Measurements from ENCODE around the gene MRTFA. TPM values are rescaled to one million over a fixed set of nuclear protein-coding genes. Genes with fewer than 3 reads are reported as not detected.

MRTFA gene
- total RNA-seq, 1 experiment from 2014 or later: 44.7 TPM

DNA sequence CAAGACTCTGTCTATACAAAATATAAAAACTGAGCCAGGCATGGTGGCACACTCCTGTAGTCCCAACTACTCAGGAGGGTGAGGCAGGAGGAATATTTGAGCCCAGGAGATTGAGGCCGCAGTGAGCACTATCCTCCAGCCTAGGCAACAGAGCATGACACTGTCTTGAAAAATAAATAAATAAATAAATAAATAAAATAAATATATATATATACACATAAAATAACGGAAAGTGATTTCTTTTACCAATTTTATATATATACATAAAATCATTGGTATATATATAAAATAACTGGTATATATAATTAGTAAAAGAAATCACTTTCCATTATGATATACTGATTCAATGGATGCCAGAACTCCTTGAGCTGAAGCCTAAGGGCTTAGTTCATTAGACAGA lies 91.8 kb downstream of the MRTFA start:
- ChIA-PET CTCF (no interaction called here), POLR2A (ENCODE audit: unreplicated experiment) (no interaction called here)
- H3K79me2 ChIP-seq (ENCODE audit: low read depth): peaks cover 34% of the 10 kb centered on the region
- no TSS peak for BruUV-seq (replicated peaks)
- intact Hi-C loops (cut with micrococcal nuclease; ENCODE audit: unreplicated experiment): no loop called here
- H3K9me2 ChIP-seq (ENCODE audit: insufficient read depth): no peaks in the 10 kb centered on the region
- no peak overlapping the region for H3K27ac ChIP-seq
- H3K27me3 ChIP-seq (ENCODE audit: insufficient read depth, low read depth): no peaks in the 10 kb centered on the region
- no peak overlapping the region for H3K4me2 ChIP-seq
- no peak overlapping the region for H2AFZ ChIP-seq
- no peak overlapping the region for H3K4me3 ChIP-seq
- no peaks in the 10 kb centered on the region for H3K4me1 ChIP-seq (replicated peaks; ENCODE audit: insufficient read depth)
- DNase-seq: no peak
- H3K9me3 ChIP-seq (ENCODE audit: insufficient read depth, low read depth): no peaks in the 10 kb centered on the region
- H4K20me1 ChIP-seq (ENCODE audit: insufficient read depth): peaks cover 4% of the 10 kb centered on the region; the same call in 1 of the 2 replicates
- H3F3A ChIP-seq (ENCODE audit: insufficient read depth, low read depth): peaks cover 14% of the 10 kb centered on the region
- TF ChIP-seq CTCF (conservative IDR thresholded peaks at IDR 0.05) (no peak), EZH2 (IDR thresholded peaks at IDR 0.05; ENCODE audit: low read depth) (no peak)
- H3K36me3 ChIP-seq (ENCODE audit: low read depth): no peaks in the 10 kb centered on the region

DNA sequence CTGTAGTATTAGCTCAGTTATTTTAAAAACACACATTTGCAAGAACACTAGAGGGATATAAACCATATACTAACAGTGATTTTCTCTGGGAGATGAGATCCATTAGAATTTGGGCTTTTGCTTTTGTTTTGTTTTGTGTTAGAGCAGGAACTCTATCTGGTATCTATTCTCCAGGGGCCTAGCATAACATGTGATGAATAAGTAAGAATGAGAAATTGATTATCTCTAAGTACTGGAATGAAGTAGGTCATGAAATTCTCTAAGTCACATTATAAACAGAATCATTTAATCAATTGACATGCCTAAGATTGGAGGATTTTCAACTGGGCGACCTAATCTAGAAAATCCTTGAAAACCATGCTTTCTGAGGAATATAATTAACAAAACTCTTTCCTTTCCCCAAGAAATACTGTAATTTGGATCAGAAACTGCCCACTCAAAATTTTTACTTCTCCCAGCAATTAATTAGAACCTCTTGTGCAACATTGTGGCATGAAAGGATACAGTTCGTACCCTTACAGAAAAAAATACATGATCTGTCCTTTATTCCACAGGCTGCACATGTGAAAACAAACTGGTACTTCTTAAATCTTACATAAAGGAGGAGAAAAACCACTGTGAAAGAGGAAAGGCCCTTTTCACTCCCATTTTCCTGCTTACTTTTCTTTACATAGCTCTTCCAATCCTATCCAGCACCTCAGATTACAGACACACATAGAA lies 93.5 kb downstream of the MRTFA start:
- Histone ChIP-seq H2AFZ (no peak overlapping the region), H3F3A (ENCODE audit: insufficient read depth, low read depth) (peaks cover 7% of the 10 kb centered on the region), H3K4me3 (no peak overlapping the region), H3K4me1 (replicated peaks; ENCODE audit: insufficient read depth) (no peaks in the 10 kb centered on the region), H3K9me3 (ENCODE audit: insufficient read depth, low read depth) (no peaks in the 10 kb centered on the region), H3K4me2 (no peak overlapping the region), H3K27me3 (ENCODE audit: insufficient read depth, low read depth) (no peaks in the 10 kb centered on the region), H3K27ac (no peak overlapping the region), H3K9me2 (ENCODE audit: insufficient read depth) (no peaks in the 10 kb centered on the region), H4K20me1 (ENCODE audit: insufficient read depth) (peaks cover 4% of the 10 kb centered on the region; the same call in 1 of the 2 replicates), H3K79me2 (ENCODE audit: low read depth) (peaks cover 31% of the 10 kb centered on the region), H3K36me3 (ENCODE audit: low read depth) (no peaks in the 10 kb centered on the region)
- TF ChIP-seq CTCF (conservative IDR thresholded peaks at IDR 0.05): no peak
- no peak for TF ChIP-seq EZH2 (IDR thresholded peaks at IDR 0.05; ENCODE audit: low read depth)
- POLR2A ChIA-PET (ENCODE audit: unreplicated experiment): interaction anchor here (0.7 kb wide), 1 partner anchor 9 kb away, joined by 3 read pairs; no protein-coding TSS in a partner anchor
- intact Hi-C loops (cut with micrococcal nuclease; ENCODE audit: unreplicated experiment): no loop called here
- CTCF ChIA-PET: interaction anchor here (0.5 to 1.1 kb wide), 2 partner anchors 11 to 53 kb away, joined by 3 read pairs; no protein-coding TSS in a partner anchor
- no TSS peak for BruUV-seq (replicated peaks)
- no peak for DNase-seq

DNA sequence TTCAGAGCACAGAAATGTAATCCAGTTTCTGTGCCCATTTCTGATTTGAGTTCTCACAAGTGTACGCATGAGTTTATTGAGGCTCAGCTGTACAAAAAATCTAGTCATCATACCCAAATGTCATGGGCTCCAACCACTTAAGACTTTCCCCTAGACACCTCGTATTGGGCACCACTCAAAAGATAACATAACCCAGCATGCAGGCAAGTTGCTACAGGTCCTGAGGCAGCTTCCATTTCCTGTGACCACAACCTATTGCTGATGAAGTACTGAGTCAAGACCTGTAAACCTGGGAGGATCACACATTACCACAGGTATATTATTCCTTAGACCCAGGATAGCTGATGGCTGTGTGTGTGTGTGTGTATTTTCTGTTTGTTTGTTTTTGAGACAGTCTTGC lies 95.2 kb downstream of the MRTFA start:
- CTCF ChIA-PET: no interaction called here

More for the DNA sequence above, 95.2 kb downstream of the MRTFA start:
- H3K4me2 ChIP-seq: no peak overlapping the region
- no peak overlapping the region for H3K27ac ChIP-seq
- H3K9me3 ChIP-seq (ENCODE audit: insufficient read depth, low read depth): no peaks in the 10 kb centered on the region
- POLR2A ChIA-PET (ENCODE audit: unreplicated experiment): interaction anchor here (0.6 to 0.7 kb wide), 2 partner anchors 19 to 90 kb away, joined by 5 to 6 read pairs; no protein-coding TSS in a partner anchor
- no peaks in the 10 kb centered on the region for H3K4me1 ChIP-seq (replicated peaks; ENCODE audit: insufficient read depth)
- H3F3A ChIP-seq (ENCODE audit: insufficient read depth, low read depth): no peaks in the 10 kb centered on the region; the same call in none of the 2 replicates
- no peak overlapping the region for H3K4me3 ChIP-seq
- H3K9me2 ChIP-seq (ENCODE audit: insufficient read depth): no peaks in the 10 kb centered on the region
- DNase-seq: no peak
- intact Hi-C loops (cut with micrococcal nuclease; ENCODE audit: unreplicated experiment): no loop called here
- no peak overlapping the region for H2AFZ ChIP-seq
- H3K36me3 ChIP-seq (ENCODE audit: low read depth): no peaks in the 10 kb centered on the region
- H3K27me3 ChIP-seq (ENCODE audit: insufficient read depth, low read depth): no peaks in the 10 kb centered on the region
- peaks cover 4% of the 10 kb centered on the region; the same call in 1 of the 2 replicates for H4K20me1 ChIP-seq (ENCODE audit: insufficient read depth)
- TF ChIP-seq EZH2 (IDR thresholded peaks at IDR 0.05; ENCODE audit: low read depth): no peak
- TF ChIP-seq CTCF (conservative IDR thresholded peaks at IDR 0.05): no peak
- peaks cover 20% of the 10 kb centered on the region; the same call in 1 of the 2 replicates for H3K79me2 ChIP-seq (ENCODE audit: low read depth)
- no TSS peak for BruUV-seq (replicated peaks)

All from PC-9 (cell line).